ENCODE measurements around the gene SRRM1. TPM values are rescaled to one million over a fixed set of nuclear protein-coding genes. Genes with fewer than 3 reads are reported as not detected.

Gene SRRM1
- total RNA-seq, 1 donor from 2014 or later = 113 TPM

- DNase-seq = no peak
- H3K9me3 ChIP-seq = no peaks in the 10 kb centered on the region
- H3K27me3 ChIP-seq = no peaks in the 10 kb centered on the region
- intact Hi-C loops (cut with DNase I) = no loop called here
- H3K36me3 ChIP-seq = no peaks in the 10 kb centered on the region
- H3K27ac ChIP-seq = no peak overlapping the region
- H3K4me1 ChIP-seq = peaks cover 5% of the 10 kb centered on the region
- no peak for ATAC-seq
- TF ChIP-seq, protein P1, sequence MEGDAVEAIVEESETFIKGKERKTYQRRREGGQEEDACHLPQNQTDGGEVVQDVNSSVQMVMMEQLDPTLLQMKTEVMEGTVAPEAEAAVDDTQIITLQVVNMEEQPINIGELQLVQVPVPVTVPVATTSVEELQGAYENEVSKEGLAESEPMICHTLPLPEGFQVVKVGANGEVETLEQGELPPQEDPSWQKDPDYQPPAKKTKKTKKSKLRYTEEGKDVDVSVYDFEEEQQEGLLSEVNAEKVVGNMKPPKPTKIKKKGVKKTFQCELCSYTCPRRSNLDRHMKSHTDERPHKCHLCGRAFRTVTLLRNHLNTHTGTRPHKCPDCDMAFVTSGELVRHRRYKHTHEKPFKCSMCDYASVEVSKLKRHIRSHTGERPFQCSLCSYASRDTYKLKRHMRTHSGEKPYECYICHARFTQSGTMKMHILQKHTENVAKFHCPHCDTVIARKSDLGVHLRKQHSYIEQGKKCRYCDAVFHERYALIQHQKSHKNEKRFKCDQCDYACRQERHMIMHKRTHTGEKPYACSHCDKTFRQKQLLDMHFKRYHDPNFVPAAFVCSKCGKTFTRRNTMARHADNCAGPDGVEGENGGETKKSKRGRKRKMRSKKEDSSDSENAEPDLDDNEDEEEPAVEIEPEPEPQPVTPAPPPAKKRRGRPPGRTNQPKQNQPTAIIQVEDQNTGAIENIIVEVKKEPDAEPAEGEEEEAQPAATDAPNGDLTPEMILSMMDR (IDR thresholded peaks at IDR 0.05) = no peak
- H3K4me3 ChIP-seq = no peak overlapping the region
These were observed 6.3 kb upstream of the SRRM1 start for GRCh38 chr1:24636661-24637357.

GRCh38 chr1:24639094-24639493, 4.0 kb upstream of the SRRM1 start:
- no peak for ATAC-seq
- H3K27me3 ChIP-seq = no peaks in the 10 kb centered on the region
- H3K9me3 ChIP-seq = no peaks in the 10 kb centered on the region
- intact Hi-C loops (cut with DNase I) = no loop called here
- TF ChIP-seq, protein P1 (IDR thresholded peaks at IDR 0.05) = no peak
- H3K4me1 ChIP-seq = peaks cover 6% of the 10 kb centered on the region
- no peak overlapping the region for H3K4me3 ChIP-seq
- no peaks in the 10 kb centered on the region for H3K36me3 ChIP-seq
- H3K27ac ChIP-seq = no peak overlapping the region
- DNase-seq = no peak

GRCh38 chr1:24639881-24640280, 3.2 kb upstream of the SRRM1 start:
- Histone ChIP-seq H3K4me1 (peaks cover 14% of the 10 kb centered on the region), H3K9me3 (no peaks in the 10 kb centered on the region), H3K4me3 (no peak overlapping the region), H3K27ac (no peak overlapping the region), H3K27me3 (no peaks in the 10 kb centered on the region), H3K36me3 (no peaks in the 10 kb centered on the region)
- DNase-seq = no peak
- intact Hi-C loops (cut with DNase I) = no loop called here
- TF ChIP-seq, protein P1 (IDR thresholded peaks at IDR 0.05) = no peak
- ATAC-seq = no peak

DNA sequence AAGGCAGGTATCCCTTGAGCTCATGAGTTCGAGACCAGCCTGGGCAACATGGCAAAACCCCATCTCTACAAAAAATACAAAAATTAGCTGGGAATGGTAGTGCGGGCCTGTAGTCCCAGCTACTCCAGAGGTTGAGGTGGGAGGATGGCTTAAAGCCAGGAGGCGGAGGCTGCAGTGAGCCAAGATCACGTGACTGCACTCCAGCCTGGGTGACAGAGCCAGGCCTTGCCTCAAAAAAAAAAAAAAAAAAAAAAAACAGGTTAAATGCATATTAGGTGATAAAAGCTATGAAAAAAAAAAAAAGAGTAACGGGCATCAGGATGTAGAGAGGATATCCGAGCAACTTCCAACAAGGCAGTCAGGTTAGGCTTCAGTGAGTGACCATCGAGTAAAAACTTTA, 2.8 kb upstream of the SRRM1 start:
- TF ChIP-seq, protein P1 (IDR thresholded peaks at IDR 0.05) = no peak
- DNase-seq = no peak

GRCh38 chr1:24641646-24642151, 1.4 kb upstream of the SRRM1 start:
- ATAC-seq = no peak
- no peaks in the 10 kb centered on the region for H3K27me3 ChIP-seq
- intact Hi-C loops (cut with DNase I) = no loop called here

More for the DNA sequence above, 2.8 kb upstream of the SRRM1 start:
- ATAC-seq = no peak
- Histone ChIP-seq H3K27me3 (no peaks in the 10 kb centered on the region), H3K27ac (no peak overlapping the region), H3K4me1 (peaks cover 18% of the 10 kb centered on the region), H3K4me3 (no peak overlapping the region), H3K9me3 (no peaks in the 10 kb centered on the region), H3K36me3 (no peaks in the 10 kb centered on the region)
- intact Hi-C loops (cut with DNase I) = no loop called here

More at GRCh38 chr1:24641646-24642151, 1.4 kb upstream of the SRRM1 start:
- Histone ChIP-seq H3K36me3 (peaks cover 14% of the 10 kb centered on the region), H3K4me3 (peak overlapping the region; percentile 76), H3K9me3 (no peaks in the 10 kb centered on the region), H3K27ac (peak overlapping the region; percentile 99), H3K4me1 (peaks cover 28% of the 10 kb centered on the region)
- TF ChIP-seq, protein P1 (IDR thresholded peaks at IDR 0.05) = no peak
- DNase-seq = peak; percentile 77

All from upper lobe of right lung (tissue), 1 donor.